Trophoblast cell (in vitro differentiated cells and primary cell): ENCODE data around the gene MUC5AC.

Experiments
- DNase-seq, 2 donors: peaks; one replicate each; pipeline ENCODE4 v3.0.0-alpha.2; 2016
- H2AFZ ChIP-seq: 2 replicates; pipeline ENCODE4 v1.6.1; 2013; ENCODE audit warnings: low read length, moderate library complexity, mild to moderate bottlenecking; ENCODE audit not compliant: insufficient read depth, poor library complexity
- H2AK5ac ChIP-seq: 2 replicates; pipeline ENCODE4 v1.6.1; 2013; ENCODE audit warnings: mild to moderate bottlenecking, low read length
- H2BK120ac ChIP-seq: 2 replicates; pipeline ENCODE4 v1.6.1; 2013; ENCODE audit warnings: low read length, mild to moderate bottlenecking, moderate library complexity; ENCODE audit not compliant: insufficient read depth, poor library complexity
- H2BK12ac ChIP-seq: 2 replicates; pipeline ENCODE4 v1.6.1; 2013; ENCODE audit warnings: mild to moderate bottlenecking, low read length, moderate library complexity
- H2BK5ac ChIP-seq: 2 replicates; pipeline ENCODE4 v1.6.1; 2013; ENCODE audit warnings: low read length, low read depth, moderate library complexity, mild to moderate bottlenecking; ENCODE audit not compliant: poor library complexity
- H3K14ac ChIP-seq: 2 replicates; pipeline ENCODE4 v1.6.1; 2013; ENCODE audit warnings: mild to moderate bottlenecking, low read length
- H3K18ac ChIP-seq: 2 replicates; pipeline ENCODE4 v1.6.1; 2013; ENCODE audit warnings: mild to moderate bottlenecking, low read length
- H3K23ac ChIP-seq: 2 replicates; pipeline ENCODE4 v1.6.1; 2013; ENCODE audit warnings: low read length
- H3K27ac ChIP-seq: 2 replicates; pipeline ENCODE4 v1.5.1; 2013; ENCODE audit warnings: low read depth, mild to moderate bottlenecking, inconsistent platforms, low read length, moderate library complexity
- H3K27me3 ChIP-seq: 2 replicates; pipeline ENCODE4 v1.6.1; 2013; ENCODE audit warnings: inconsistent platforms, mild to moderate bottlenecking, low read length, moderate library complexity; ENCODE audit not compliant: insufficient read depth
- H3K36me3 ChIP-seq, 2 experiments: 1 replicate in 1 of 2; 2 replicates in 1 of 2; pipeline ENCODE4 v1.6.1; 2013; ENCODE audit warnings: low read length in 2 of 2, mild to moderate bottlenecking in 2 of 2, moderate library complexity in 1 of 2; ENCODE audit not compliant: insufficient read depth in 2 of 2, control insufficient read depth in 1 of 2
- H3K4ac ChIP-seq: 2 replicates; pipeline ENCODE4 v1.6.1; 2013; ENCODE audit warnings: low read depth, mild to moderate bottlenecking, low read length, moderate library complexity
- H3K4me1 ChIP-seq, 2 experiments: 1 replicate in 1 of 2; 2 replicates in 1 of 2; pipeline ENCODE4 v1.6.1; 2013; ENCODE audit warnings: low read length in 2 of 2, mild to moderate bottlenecking in 2 of 2, moderate library complexity in 1 of 2; ENCODE audit not compliant: insufficient read depth in 2 of 2, control insufficient read depth in 1 of 2
- H3K4me2 ChIP-seq: 2 replicates; pipeline ENCODE4 v1.6.1; 2013; ENCODE audit warnings: inconsistent platforms, mild to moderate bottlenecking, low read length, moderate library complexity
- H3K4me3 ChIP-seq: 2 replicates; pipeline ENCODE4 v1.5.1; 2013; ENCODE audit warnings: mild to moderate bottlenecking, low read depth, low read length, inconsistent platforms
- H3K79me1 ChIP-seq: one replicate; pipeline ENCODE4 v1.6.1; 2013; ENCODE audit warnings: low read length
- H3K79me2 ChIP-seq: 2 replicates; pipeline ENCODE4 v1.6.1; 2013; ENCODE audit warnings: low read length, mild to moderate bottlenecking; ENCODE audit not compliant: control insufficient read depth, insufficient read depth, poor library complexity
- H3K9ac ChIP-seq: 2 replicates; pipeline ENCODE4 v1.6.1; 2013; ENCODE audit warnings: mild to moderate bottlenecking, low read length
- H3K9me3 ChIP-seq: 2 replicates; pipeline ENCODE4 v1.6.1; 2013; ENCODE audit warnings: low read depth, mild to moderate bottlenecking, control low read depth, inconsistent platforms, low read length; ENCODE audit not compliant: insufficient read depth
- H4K12ac ChIP-seq: 2 replicates; pipeline ENCODE4 v1.6.1; 2013; ENCODE audit warnings: low read depth, mild to moderate bottlenecking, low read length, moderate library complexity
- H4K8ac ChIP-seq: 2 replicates; pipeline ENCODE4 v1.6.1; 2013; ENCODE audit warnings: low read depth, mild to moderate bottlenecking, low read length, moderate library complexity
- H4K91ac ChIP-seq: one replicate; pipeline ENCODE4 v1.6.1; 2013; ENCODE audit warnings: low read depth, mild to moderate bottlenecking, low read length, moderate library complexity
- WGBS: extraction: QIAGEN DNeasy Blood & Tissue Kit; methylation state at CpG from one replicate; pipeline ENCODE4 v1.1.7; 2013; ENCODE audit warnings: missing lambda C conversion rate; ENCODE audit not compliant: insufficient read length, insufficient coverage; ENCODE audit errors: extremely low coverage; 5-methylcytosine and 5-hydroxymethylcytosine counted together

MUC5AC gene

DNA sequence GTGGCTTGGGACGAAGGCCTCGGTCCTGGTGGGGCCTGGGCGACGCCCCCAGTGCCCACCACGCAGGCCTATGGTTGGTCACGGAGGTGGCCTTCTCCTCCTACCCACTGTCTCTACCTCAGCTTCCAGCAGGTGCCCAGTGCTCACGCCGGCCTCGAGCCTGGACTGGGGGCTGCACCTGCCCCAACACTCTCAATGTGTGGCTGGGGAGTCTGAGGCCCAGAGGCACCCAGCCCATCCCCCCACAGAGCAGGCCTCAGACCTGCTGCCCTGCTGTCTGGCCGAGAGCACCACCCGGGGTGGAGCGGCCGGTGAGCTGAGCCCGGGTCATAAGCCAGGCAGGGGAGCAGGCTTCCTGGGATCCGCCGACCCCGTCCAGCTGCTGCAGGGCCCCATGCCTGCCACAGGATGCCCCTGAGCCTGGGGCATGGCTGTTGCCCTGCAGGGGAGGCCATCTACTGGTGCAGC, 28.6 kb upstream of the MUC5AC start:
- Histone ChIP-seq H3K4me3 (no peak overlapping the region), H3K79me2 (no peaks in the 10 kb centered on the region), H4K8ac (no peak overlapping the region), H3K4ac (no peak overlapping the region), H3K18ac (no peak overlapping the region), H2BK120ac (no peak overlapping the region), H2AK5ac (no peak overlapping the region), H2AFZ (no peak overlapping the region), H3K27me3 (no peaks in the 10 kb centered on the region), H3K4me1 (no peaks in the 10 kb centered on the region), H2BK12ac (no peak overlapping the region), H3K4me2 (no peak overlapping the region), H2BK5ac (no peak overlapping the region), H4K12ac (no peak overlapping the region), H3K27ac (no peak overlapping the region), H3K9ac (no peak overlapping the region), H3K23ac (no peak overlapping the region), H3K14ac (no peak overlapping the region), H3K79me1 (no peaks in the 10 kb centered on the region), H3K9me3 (peaks cover 52% of the 10 kb centered on the region), H3K36me3 (no peaks in the 10 kb centered on the region), H4K91ac (no peak overlapping the region)
- WGBS = no CpG with 5 or more reads among the region's 17 CpGs
- no peak for DNase-seq

DNA sequence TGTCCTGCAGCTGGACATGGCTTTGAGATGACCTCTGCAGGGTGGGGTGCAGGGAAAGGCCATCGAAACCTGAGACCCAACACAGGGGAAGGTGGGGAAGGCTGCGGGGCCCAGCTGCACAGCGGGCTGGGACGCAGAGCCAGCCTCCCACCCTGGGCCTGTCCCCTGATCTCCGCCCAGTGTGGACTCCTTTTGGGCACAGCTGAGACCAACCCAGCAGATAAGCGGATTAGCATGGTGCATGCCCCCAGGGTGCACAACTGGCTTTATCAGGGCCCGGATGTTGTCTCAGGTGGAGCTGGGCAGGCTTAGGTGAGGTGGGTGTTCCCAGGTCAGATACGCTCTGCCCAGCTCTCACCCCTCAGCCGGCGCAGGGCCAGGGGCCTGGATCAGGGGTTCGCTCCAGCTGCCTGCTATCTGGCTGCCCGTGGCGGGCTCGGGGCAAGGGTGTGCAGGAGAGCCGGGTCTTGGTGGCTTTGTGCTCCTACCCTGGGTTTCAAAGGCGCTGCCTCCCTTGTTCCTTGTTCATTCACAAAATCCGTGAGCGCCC, 28.1 kb upstream of the MUC5AC start:
- Histone ChIP-seq H2AFZ (no peak overlapping the region), H4K8ac (no peak overlapping the region), H3K79me2 (no peaks in the 10 kb centered on the region), H2BK120ac (no peak overlapping the region), H3K14ac (no peak overlapping the region), H2AK5ac (no peak overlapping the region), H3K27ac (no peak overlapping the region), H3K18ac (no peak overlapping the region), H3K4me3 (no peak overlapping the region), H3K36me3 (no peaks in the 10 kb centered on the region), H3K23ac (no peak overlapping the region), H3K9ac (peak overlapping the region; percentile 18), H3K9me3 (peaks cover 52% of the 10 kb centered on the region), H2BK5ac (no peak overlapping the region), H2BK12ac (no peak overlapping the region), H3K4ac (no peak overlapping the region), H3K79me1 (no peaks in the 10 kb centered on the region), H3K27me3 (no peaks in the 10 kb centered on the region), H4K91ac (no peak overlapping the region), H3K4me1 (no peaks in the 10 kb centered on the region), H3K4me2 (no peak overlapping the region), H4K12ac (no peak overlapping the region)
- DNase-seq = no peak
- WGBS = no CpG with 5 or more reads among the region's 18 CpGs

DNA sequence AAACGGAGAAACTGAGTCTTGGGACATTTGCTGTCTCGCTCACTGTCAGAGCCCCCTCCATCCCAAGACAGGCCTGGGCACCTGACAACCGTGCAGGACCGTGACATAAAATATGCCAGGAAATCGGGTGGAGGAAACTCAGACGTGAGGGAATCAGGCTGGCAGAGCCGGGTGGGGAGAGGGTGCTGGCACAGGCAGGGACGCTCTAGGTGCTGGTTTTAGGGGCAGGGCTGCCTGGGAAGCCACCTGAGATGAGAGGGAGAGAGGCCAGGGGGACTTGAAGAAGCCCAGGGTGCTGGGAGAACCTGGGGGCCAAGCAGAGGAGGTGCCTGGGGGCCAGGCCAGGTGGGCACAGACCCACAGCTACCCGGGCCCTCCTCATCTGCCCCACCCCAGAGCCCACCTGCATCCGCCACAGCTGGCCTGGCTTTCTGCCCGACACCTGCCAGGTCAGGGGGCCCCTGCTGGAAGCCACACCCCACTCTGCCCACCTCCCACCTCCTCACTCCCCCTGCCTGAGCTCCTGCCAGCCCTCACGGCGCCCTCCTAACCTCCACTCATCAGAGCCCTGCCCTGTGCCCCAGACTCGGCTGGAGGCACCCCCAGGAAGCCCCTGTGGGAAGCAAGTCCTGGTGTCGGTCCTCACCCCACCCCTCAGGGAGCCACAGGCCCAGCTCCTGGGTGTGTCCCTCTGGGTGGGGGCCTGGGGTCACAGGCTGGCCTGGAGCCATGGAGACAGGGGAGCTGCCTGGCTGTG, 27.3 kb upstream of the MUC5AC start:
- peaks cover 52% of the 10 kb centered on the region for H3K9me3 ChIP-seq
- no peaks in the 10 kb centered on the region for H3K27me3 ChIP-seq
- H3K4me1 ChIP-seq = no peaks in the 10 kb centered on the region
- no peaks in the 10 kb centered on the region for H3K36me3 ChIP-seq
- no peaks in the 10 kb centered on the region for H3K79me1 ChIP-seq
- no peak overlapping the region for H3K9ac ChIP-seq
- no peak overlapping the region for H3K4me2 ChIP-seq
- H4K8ac ChIP-seq = no peak overlapping the region
- no peak overlapping the region for H4K12ac ChIP-seq
- no peak overlapping the region for H3K4ac ChIP-seq
- H3K79me2 ChIP-seq = no peaks in the 10 kb centered on the region
- H2BK120ac ChIP-seq = no peak overlapping the region
- H2BK5ac ChIP-seq = no peak overlapping the region
- WGBS = no CpG with 5 or more reads among the region's 15 CpGs
- no peak overlapping the region for H3K14ac ChIP-seq
- no peak overlapping the region for H2AFZ ChIP-seq
- DNase-seq = no peak
- H2AK5ac ChIP-seq = no peak overlapping the region
- no peak overlapping the region for H2BK12ac ChIP-seq
- H4K91ac ChIP-seq = no peak overlapping the region
- H3K18ac ChIP-seq = no peak overlapping the region
- no peak overlapping the region for H3K4me3 ChIP-seq
- H3K23ac ChIP-seq = no peak overlapping the region
- H3K27ac ChIP-seq = no peak overlapping the region

DNA sequence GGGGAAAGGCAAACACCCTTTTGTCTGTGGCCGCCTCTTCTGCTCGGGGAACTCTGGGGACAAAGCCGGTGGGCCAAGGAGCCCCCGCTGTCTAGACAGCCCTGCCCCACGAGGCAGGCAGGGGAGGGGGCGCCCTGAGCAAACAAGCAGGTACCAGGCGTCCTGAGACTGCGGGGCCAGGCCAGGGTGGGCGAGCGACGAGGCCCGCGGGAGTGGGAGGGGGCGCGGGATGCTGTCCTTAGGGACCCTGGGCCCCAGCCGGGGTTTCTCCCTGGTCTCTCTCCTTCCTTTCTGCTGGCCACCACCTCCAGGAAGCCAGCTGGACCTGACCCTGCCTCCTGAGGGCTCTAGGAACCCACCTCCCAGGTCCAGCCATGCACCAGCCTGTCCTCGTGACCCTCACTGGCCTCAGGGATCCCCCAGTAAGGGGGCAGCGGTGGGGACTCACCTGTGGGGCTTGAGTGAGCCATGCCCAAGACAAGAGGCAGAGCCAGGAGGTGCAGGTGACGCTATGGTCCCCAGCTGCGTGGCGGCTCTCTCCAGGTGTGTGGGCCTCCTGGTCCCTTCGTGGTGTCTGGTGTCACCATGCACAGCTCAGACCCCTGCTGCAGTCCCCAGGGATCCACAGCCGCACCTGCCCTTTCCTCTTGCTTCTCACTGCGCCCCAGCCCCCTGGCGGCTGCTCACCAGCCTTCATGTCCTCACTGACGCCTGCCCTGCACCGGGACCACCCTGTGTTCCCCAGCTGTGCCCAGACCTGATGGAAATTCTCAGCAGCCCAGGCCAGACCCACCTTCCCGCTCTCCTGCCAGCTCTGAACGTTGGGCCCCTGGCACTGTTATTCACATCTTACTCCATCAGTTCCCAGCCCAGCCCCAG, 26.5 kb upstream of the MUC5AC start:
- Histone ChIP-seq H2BK12ac (no peak overlapping the region), H4K91ac (no peak overlapping the region), H3K23ac (no peak overlapping the region), H4K12ac (no peak overlapping the region), H3K4ac (no peak overlapping the region), H2BK5ac (no peak overlapping the region), H3K79me2 (no peaks in the 10 kb centered on the region), H3K27ac (no peak overlapping the region), H4K8ac (no peak overlapping the region), H3K27me3 (no peaks in the 10 kb centered on the region), H3K4me2 (no peak overlapping the region), H2AFZ (no peak overlapping the region), H3K18ac (no peak overlapping the region), H2AK5ac (no peak overlapping the region), H3K9me3 (peaks cover 46% of the 10 kb centered on the region), H3K79me1 (no peaks in the 10 kb centered on the region), H3K14ac (no peak overlapping the region), H3K4me1 (no peaks in the 10 kb centered on the region), H3K36me3 (no peaks in the 10 kb centered on the region), H2BK120ac (no peak overlapping the region), H3K9ac (no peak overlapping the region), H3K4me3 (no peak overlapping the region)
- WGBS = no CpG with 5 or more reads among the region's 29 CpGs
- no peak for DNase-seq
